GM12874 (cell line): Measurements from ENCODE around the gene EQTN.

ENCODE experiments used
- CTCF ChIP-seq: IDR thresholded peaks from 2 replicates; pipeline ENCODE4 v1.5.1; 2011; ENCODE audit warnings: low read depth, mild to moderate bottlenecking, control low read depth, low read length, moderate library complexity; ENCODE audit not compliant: insufficient read depth

EQTN gene

GRCh38 chr9:27329291-27329690 lies 32.3 kb upstream of the EQTN start:
- TF ChIP-seq CTCF: no peak

- TF ChIP-seq CTCF: no peak
Measured at GRCh38 chr9:27328483-27328882, 31.5 kb upstream of the EQTN start.

GRCh38 chr9:27311184-27311583 lies 14.2 kb upstream of the EQTN start:
- no peak for TF ChIP-seq CTCF

- no peak for TF ChIP-seq CTCF
Measured at GRCh38 chr9:27310582-27310981, 13.6 kb upstream of the EQTN start.

- TF ChIP-seq CTCF: no peak
Measured at GRCh38 chr9:27308691-27309390, 11.9 kb upstream of the EQTN start.

- TF ChIP-seq CTCF: no peak
Measured at GRCh38 chr9:27304521-27304920, 7.6 kb upstream of the EQTN start.

GRCh38 chr9:27303219-27303618 lies 6.3 kb upstream of the EQTN start:
- TF ChIP-seq CTCF: no peak
